ENCODE data around the gene FAM222A. TPM values are rescaled to one million over a fixed set of nuclear protein-coding genes. Genes with fewer than 3 reads are reported as not detected.
A peak's percentile ranks its signal among the peaks of the same experiment; 100 is the strongest.

Gene FAM222A
- total and polyA plus RNA-seq, 2 of the 8 experiments (the other 6 are each of a cell fraction or from before 2014, with no cell fraction given) = 0.94 to 1.1 TPM

- TF ChIP-seq SAP30 (IDR thresholded peaks at IDR 0.05; ENCODE audit: insufficient read depth, insufficient replicate concordance, low read length) (no peak), CTCF (IDR thresholded peaks at IDR 0.05; ENCODE audit: control extremely low read depth in 1 of 3, insufficient read depth in 1 of 3, low read depth in 1 of 3, low read length in 3 of 3) (no peak), EZH2 (IDR thresholded peaks at IDR 0.05; ENCODE audit: low read depth, low read length, severe bottlenecking) (no peak), SRF (IDR thresholded peaks at IDR 0.05; ENCODE audit: low read depth, low read length) (no peak), YY1 (IDR thresholded peaks at IDR 0.05; ENCODE audit: low read depth, low read length) (peak; percentile 47; the same call in 1 of the 2 replicates), RXRA (IDR thresholded peaks at IDR 0.05; ENCODE audit: insufficient read depth, low read depth, low read length) (no peak), E2F6 (IDR thresholded peaks at IDR 0.05) (peak; percentile 34; the same call in 1 of the 2 replicates), TAF1 (IDR thresholded peaks at IDR 0.05; ENCODE audit: low read depth, low read length) (peak; percentile 95), MAFK (IDR thresholded peaks at IDR 0.05; ENCODE audit: low read depth, low read length) (no peak), MAX (IDR thresholded peaks at IDR 0.05) (peak; percentile 91), PHF8 (conservative IDR thresholded peaks at IDR 0.05; ENCODE audit: low read depth, low read length) (no peak), GABPA (IDR thresholded peaks at IDR 0.05; ENCODE audit: borderline replicate concordance, insufficient read depth, low read length) (no peak), CTBP2 (IDR thresholded peaks at IDR 0.05; ENCODE audit: borderline replicate concordance, insufficient read depth, insufficient read length, low read length) (no peak), JUND (IDR thresholded peaks at IDR 0.05; ENCODE audit: low read length) (no peak), POU5F1 (IDR thresholded peaks at IDR 0.05; ENCODE audit: low read depth, low read length) (no peak)
Measured at GRCh38 chr12:109713187-109714070, at the start of gene FAM222A (continued).
